BLaER1 (cell line): ENCODE data around the gene USP38.
"Not testable (repeated sequence)": the region's sequence is repeated elsewhere in the genome, so short reads cannot be mapped to it uniquely, and the experiment has no call there.

Source experiments
- H3K27ac ChIP-seq: shearing (Covaris generic); formaldehyde crosslinking; 2 replicates; pipeline ENCODE4 v1.8.1; 2022
- H3K27me3 ChIP-seq: shearing (Covaris generic); formaldehyde crosslinking; 2 replicates; pipeline ENCODE4 v1.8.1; 2022
- H3K36me3 ChIP-seq: shearing (Covaris generic); formaldehyde crosslinking; 2 replicates; pipeline ENCODE4 v1.8.1; 2022
- H3K4me1 ChIP-seq: shearing (Covaris generic); formaldehyde crosslinking; 2 replicates; pipeline ENCODE4 v1.8.1; 2022
- H3K4me2 ChIP-seq: shearing (Covaris generic); formaldehyde crosslinking; 2 replicates; pipeline ENCODE4 v1.8.1; 2022
- H3K4me3 ChIP-seq: shearing (Covaris generic); formaldehyde crosslinking; 2 replicates; pipeline ENCODE4 v1.8.1; 2022
- H3K9ac ChIP-seq: shearing (Covaris generic); formaldehyde crosslinking; 2 replicates; pipeline ENCODE4 v1.8.1; 2022
- H3K9me3 ChIP-seq: shearing (Covaris generic); formaldehyde crosslinking; 2 replicates; pipeline ENCODE4 v1.8.1; 2022
- H4K20me1 ChIP-seq: shearing (Covaris generic); formaldehyde crosslinking; 2 replicates; pipeline ENCODE4 v1.8.1; 2022
- Cebpa-rat ChIP-seq: shearing (Covaris generic); IDR thresholded peaks from 2 replicates; pipeline ENCODE4 v1.8.1; 2022

The USP38 gene

GRCh38 chr4:143257356-143257755 lies 72.6 kb downstream of the USP38 start:
- H3K36me3 ChIP-seq: no peaks in the 10 kb centered on the region
- H3K9ac ChIP-seq: no peak overlapping the region
- no peaks in the 10 kb centered on the region for H4K20me1 ChIP-seq
- H3K27ac ChIP-seq: no peak overlapping the region
- H3K4me1 ChIP-seq: no peaks in the 10 kb centered on the region
- no peak overlapping the region for H3K4me3 ChIP-seq
- no peak for TF ChIP-seq Cebpa-rat
- no peak overlapping the region for H3K4me2 ChIP-seq
- no peaks in the 10 kb centered on the region for H3K9me3 ChIP-seq
- no peaks in the 10 kb centered on the region for H3K27me3 ChIP-seq

DNA sequence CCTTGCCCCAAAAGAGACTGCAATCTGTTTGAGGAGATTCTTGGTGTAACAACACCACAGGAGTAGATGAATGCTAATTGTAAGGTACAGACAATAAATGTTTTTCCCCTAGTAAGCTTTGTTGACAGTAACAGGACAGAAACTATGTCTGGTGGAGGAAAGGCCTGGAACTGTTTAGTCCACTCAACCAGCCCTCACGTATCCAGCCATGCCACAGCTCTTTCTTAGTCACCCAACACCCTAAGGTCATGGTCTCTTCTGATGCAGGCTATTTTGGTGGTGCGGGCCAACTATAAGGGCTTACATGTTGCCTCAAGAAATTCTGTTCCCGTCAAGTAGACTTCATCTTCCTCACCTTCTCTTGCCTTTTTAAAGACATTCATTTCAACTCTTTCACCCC lies 76.0 kb downstream of the USP38 start:
- Histone ChIP-seq H4K20me1 (no peaks in the 10 kb centered on the region), H3K4me1 (0 out of 2 replicates have a peak, but pooled peaks cover 6% of the 10 kb centered on the region), H3K4me2 (no peak overlapping the region), H3K9ac (no peak overlapping the region), H3K36me3 (no peaks in the 10 kb centered on the region), H3K27me3 (no peaks in the 10 kb centered on the region), H3K9me3 (0 out of 2 replicates have a peak, but pooled peaks cover 8% of the 10 kb centered on the region), H3K27ac (no peak overlapping the region), H3K4me3 (no peak overlapping the region)
- no peak for TF ChIP-seq Cebpa-rat

DNA sequence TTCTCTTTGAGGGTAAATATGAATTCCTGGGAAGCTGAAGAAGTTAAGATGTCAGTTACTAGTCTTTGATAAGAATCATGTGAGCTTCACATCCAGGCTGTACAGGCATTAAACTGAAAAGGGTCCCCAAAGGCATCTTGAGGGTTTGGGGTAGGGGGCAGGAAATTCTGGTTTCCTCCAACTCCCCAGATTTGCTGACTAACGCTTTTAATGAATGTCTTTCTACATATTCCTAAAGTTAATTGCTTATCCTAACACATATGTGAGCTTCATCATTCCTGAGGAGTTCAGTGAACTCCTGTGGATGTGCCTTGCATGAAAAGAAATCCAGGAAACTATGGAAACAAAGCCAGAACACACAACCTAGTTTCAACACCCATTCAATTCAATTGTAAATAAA lies 78.1 kb downstream of the USP38 start:
- TF ChIP-seq Cebpa-rat: no peak
- H3K27ac ChIP-seq: no peak overlapping the region
- H4K20me1 ChIP-seq: no peaks in the 10 kb centered on the region
- peaks cover 28% of the 10 kb centered on the region for H3K9me3 ChIP-seq
- no peaks in the 10 kb centered on the region for H3K27me3 ChIP-seq
- H3K4me3 ChIP-seq: no peak overlapping the region
- no peak overlapping the region for H3K9ac ChIP-seq
- H3K36me3 ChIP-seq: no peaks in the 10 kb centered on the region
- H3K4me1 ChIP-seq: 0 out of 2 replicates have a peak, but pooled peaks cover 6% of the 10 kb centered on the region
- no peak overlapping the region; the same call in 1 of the 2 replicates for H3K4me2 ChIP-seq

- H3K9me3 ChIP-seq: peaks cover 51% of the 10 kb centered on the region
- not testable (repeated sequence) for H4K20me1 ChIP-seq, H3K27me3 ChIP-seq, H3K4me1 ChIP-seq, H3K36me3 ChIP-seq, H3K9ac ChIP-seq, H3K4me2 ChIP-seq, H3K4me3 ChIP-seq, H3K27ac ChIP-seq
Measured at GRCh38 chr4:143267690-143268089, 83.0 kb downstream of the USP38 start.

GRCh38 chr4:143270256-143270838 lies 85.6 kb downstream of the USP38 start:
- Histone ChIP-seq H3K4me2 (no peak overlapping the region), H3K4me1 (no peaks in the 10 kb centered on the region), H3K9ac (no peak overlapping the region), H3K27me3 (no peaks in the 10 kb centered on the region), H3K9me3 (peaks cover 43% of the 10 kb centered on the region), H3K27ac (no peak overlapping the region), H3K4me3 (no peak overlapping the region), H3K36me3 (no peaks in the 10 kb centered on the region), H4K20me1 (no peaks in the 10 kb centered on the region)
- no peak for TF ChIP-seq Cebpa-rat
